Stimulated activated CD8-positive, alpha-beta memory T cell treated with anti-CD3 and anti-CD28 coated beads, Interleukin-7, amount 100 ng/mL, for 1 hour (primary cell): Measurements from ENCODE around the gene RSU1.

Experiments used
- DNase-seq, 2 donors: peaks; one replicate each; pipeline ENCODE4 v3.0.0-alpha.2; 2020; ENCODE audit warnings: low read depth in 2 of 2

Gene RSU1

GRCh38 chr10:16741540-16741939, 75.7 kb downstream of the RSU1 start:
- DNase-seq: no peak

- DNase-seq: no peak
Measured at GRCh38 chr10:16737420-16737819, 79.8 kb downstream of the RSU1 start.

GRCh38 chr10:16735671-16736070, 81.6 kb downstream of the RSU1 start:
- DNase-seq: no peak

GRCh38 chr10:16732376-16732775, 84.8 kb downstream of the RSU1 start:
- DNase-seq: no peak

- DNase-seq: no peak
Measured at GRCh38 chr10:16728266-16728665, 89.0 kb downstream of the RSU1 start.

- DNase-seq: no peak
Measured at GRCh38 chr10:16727666-16728065, 89.6 kb downstream of the RSU1 start.

- no peak for DNase-seq
Measured at GRCh38 chr10:16724509-16724908, 92.7 kb downstream of the RSU1 start.

- no peak for DNase-seq
Measured at GRCh38 chr10:16720812-16721211, 96.4 kb downstream of the RSU1 start.

GRCh38 chr10:16717622-16718395, 99.4 kb downstream of the RSU1 start:
- DNase-seq: no peak

- no peak for DNase-seq
Measured at GRCh38 chr10:16716051-16716450, 101.2 kb downstream of the RSU1 start.

- DNase-seq: no peak
Measured at GRCh38 chr10:16713290-16713689, 103.9 kb downstream of the RSU1 start.

- no peak for DNase-seq
Measured at GRCh38 chr10:16712883-16713282, 104.3 kb downstream of the RSU1 start.

- DNase-seq: no peak
Measured at GRCh38 chr10:16700331-16700730, 116.9 kb downstream of the RSU1 start.

- DNase-seq: no peak
Measured at GRCh38 chr10:16699435-16700057, 117.7 kb downstream of the RSU1 start.

GRCh38 chr10:16698461-16698860, 118.8 kb downstream of the RSU1 start:
- DNase-seq: no peak

GRCh38 chr10:16690417-16690816, 126.8 kb downstream of the RSU1 start:
- no peak for DNase-seq

- no peak for DNase-seq
Measured at GRCh38 chr10:16689696-16690095, 127.5 kb downstream of the RSU1 start.

- no peak for DNase-seq
Measured at GRCh38 chr10:16689227-16689626, 128.0 kb downstream of the RSU1 start.

GRCh38 chr10:16686054-16686902, 130.9 kb downstream of the RSU1 start:
- no peak for DNase-seq

GRCh38 chr10:16685551-16685950, 131.7 kb downstream of the RSU1 start:
- DNase-seq: no peak

- no peak for DNase-seq
Measured at GRCh38 chr10:16681521-16681920, 135.7 kb downstream of the RSU1 start.

GRCh38 chr10:16679511-16679910, 137.7 kb downstream of the RSU1 start:
- DNase-seq: no peak

- DNase-seq: no peak
Measured at GRCh38 chr10:16675334-16675733, 141.9 kb downstream of the RSU1 start.
